ENCODE measurements around the gene SHF. TPM values are rescaled to one million over a fixed set of nuclear protein-coding genes. Genes with fewer than 3 reads are reported as not detected.

SHF gene, protein sequence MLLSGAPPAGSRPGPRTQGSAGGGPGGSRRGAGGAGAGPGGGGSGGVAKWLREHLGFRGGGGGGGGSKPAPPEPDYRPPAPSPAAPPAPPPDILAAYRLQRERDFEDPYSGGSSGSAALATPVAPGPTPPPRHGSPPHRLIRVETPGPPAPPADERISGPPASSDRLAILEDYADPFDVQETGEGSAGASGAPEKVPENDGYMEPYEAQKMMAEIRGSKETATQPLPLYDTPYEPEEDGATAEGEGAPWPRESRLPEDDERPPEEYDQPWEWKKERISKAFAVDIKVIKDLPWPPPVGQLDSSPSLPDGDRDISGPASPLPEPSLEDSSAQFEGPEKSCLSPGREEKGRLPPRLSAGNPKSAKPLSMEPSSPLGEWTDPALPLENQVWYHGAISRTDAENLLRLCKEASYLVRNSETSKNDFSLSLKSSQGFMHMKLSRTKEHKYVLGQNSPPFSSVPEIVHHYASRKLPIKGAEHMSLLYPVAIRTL
- 0.35 to 1.0 TPM (median 0.80 TPM) in 5 replicates for total RNA-seq (2022; extraction: Qiagen RNA extraction; ENCODE audit: low read depth)

DNA sequence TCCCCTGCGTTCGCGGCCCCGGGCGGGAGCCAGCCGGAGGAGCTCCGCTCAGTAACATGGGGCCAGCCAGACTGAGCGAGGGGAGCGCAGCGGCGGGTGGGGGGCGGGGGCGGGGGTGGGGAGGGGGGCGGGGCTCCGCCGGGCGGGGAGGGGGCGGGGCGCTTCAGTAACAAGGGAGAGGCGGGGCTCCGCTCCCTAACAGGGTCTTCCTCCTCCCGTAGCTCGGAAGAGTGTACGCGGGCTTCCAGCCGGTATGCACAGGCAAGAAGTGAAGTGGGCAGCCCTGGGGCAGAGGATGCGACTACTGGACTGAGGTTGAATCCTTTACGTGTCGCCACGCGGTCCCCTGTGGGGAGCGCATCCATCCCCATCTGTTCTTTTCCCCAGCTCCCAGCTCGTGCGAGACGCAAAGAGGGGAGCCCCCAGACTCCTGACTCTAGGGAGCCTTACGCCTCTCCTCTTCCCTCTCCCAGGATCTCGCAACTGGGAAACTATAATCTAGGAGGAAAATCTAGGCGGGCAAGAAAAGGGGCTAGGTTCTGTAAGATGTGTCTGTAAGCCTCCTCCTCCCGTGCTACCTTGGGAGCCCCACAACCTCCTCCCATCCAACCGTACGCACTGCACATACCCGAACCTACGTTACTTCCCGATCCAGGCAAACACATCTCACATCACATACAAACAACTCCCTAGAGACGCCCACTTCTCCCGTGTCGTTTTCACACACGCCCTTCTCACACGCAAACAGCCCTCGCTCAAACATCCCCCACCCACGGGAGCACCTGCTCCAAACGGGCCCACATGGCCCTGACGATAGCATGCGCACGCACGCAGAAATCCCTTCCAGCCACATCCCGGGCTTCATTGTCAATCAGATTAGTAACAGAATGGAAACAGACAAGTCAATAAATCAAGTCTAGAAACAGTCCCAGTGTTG, at the start of gene SHF:
Gene SHF, minus strand, starts transcription at position 73 of the 937 bp plus-strand sequence. Its CDS starts 15 bp downstream, at position 58.

DNA sequence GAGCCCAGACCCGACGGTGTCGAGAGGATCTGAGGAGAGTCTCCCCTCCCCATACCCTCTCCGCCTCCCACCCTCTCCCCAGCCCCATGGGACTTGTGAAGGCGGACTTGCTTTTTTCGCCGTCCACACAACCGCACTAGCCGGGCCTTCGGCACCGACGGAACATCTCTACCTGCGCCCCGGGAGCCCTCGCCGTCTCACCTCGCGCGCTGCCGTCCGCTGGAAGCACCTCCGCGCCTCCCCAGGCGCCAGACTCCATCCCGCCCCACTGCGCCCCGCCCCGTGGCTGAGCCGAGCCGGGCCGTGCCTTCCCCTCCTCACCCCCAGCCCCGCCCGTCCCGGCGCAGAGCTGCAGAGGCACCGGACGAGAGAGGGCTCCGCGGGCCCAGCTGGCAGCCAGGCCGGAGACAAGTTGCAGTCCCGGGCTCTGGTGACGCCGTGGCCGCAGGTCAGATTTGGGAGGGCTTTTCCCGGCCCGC, 58.1 kb downstream of the SHF start, which contains the start of the genes DUOX1 and DUOXA1:
Gene DUOX1, plus strand, starts transcription at position 344 of the 479 bp plus-strand sequence. CDS start 1,973 bp downstream, outside the sequence.
Gene DUOXA1, minus strand, starts transcription at position 229 of the 479 bp plus-strand sequence. CDS start 6,865 bp downstream, outside the sequence.

Other genes with a start within 250 kb of the SHF start
- not detected in 5 replicates for gene TERB2, start 231.3 kb downstream of the SHF start, total RNA-seq (2022; extraction: Qiagen RNA extraction; ENCODE audit: low read depth)
- gene SORD, start 164.8 kb downstream of the SHF start, total RNA-seq (2022; extraction: Qiagen RNA extraction; ENCODE audit: low read depth) = 30.5 to 36.1 TPM (median 32.7 TPM) in 5 replicates
- 0.01 to 0.03 TPM (median 0.03 TPM) in 4 of 5 replicates, not detected in the other for gene DUOX2, start 73.8 kb downstream of the SHF start, total RNA-seq (2022; extraction: Qiagen RNA extraction; ENCODE audit: low read depth)
- not detected in 5 replicates for gene DUOXA2, start 73.6 kb downstream of the SHF start, total RNA-seq (2022; extraction: Qiagen RNA extraction; ENCODE audit: low read depth)
- 0.09 to 0.19 TPM (median 0.11 TPM) in 4 of 5 replicates, not detected in the other for gene DUOXA1, start 58.1 kb downstream of the SHF start, total RNA-seq (2022; extraction: Qiagen RNA extraction; ENCODE audit: low read depth)
- gene DUOX1, start 58.0 kb downstream of the SHF start, total RNA-seq (2022; extraction: Qiagen RNA extraction; ENCODE audit: low read depth) = not detected in 5 replicates
- not detected in 5 replicates for gene SLC28A2, start 64.3 kb upstream of the SHF start, total RNA-seq (2022; extraction: Qiagen RNA extraction; ENCODE audit: low read depth)
- gene GATM, start 190.6 kb upstream of the SHF start, total RNA-seq (2022; extraction: Qiagen RNA extraction; ENCODE audit: low read depth) = 1.9 to 3.5 TPM (median 2.6 TPM) in 5 replicates